H54 (cell line): ENCODE results near the gene SLC6A20.

ENCODE experiments used
- DNase-seq: peaks from one replicate; pipeline ENCODE4 v3.0.0; 2011; ENCODE audit warnings: low spot score, mixed read lengths; ENCODE audit not compliant: insufficient read length
- FAIRE-seq: peaks from 3 replicates; lab custom pipeline; 2011; peaks lifted over from hg19 to GRCh38; lab: Jason Lieb, UNC
- POLR2A ChIP-seq: IDR thresholded peaks from 2 replicates; pipeline ENCODE4 v1.6.1; 2011; ENCODE audit warnings: low read depth, mild to moderate bottlenecking, low read length

Gene SLC6A20, protein sequence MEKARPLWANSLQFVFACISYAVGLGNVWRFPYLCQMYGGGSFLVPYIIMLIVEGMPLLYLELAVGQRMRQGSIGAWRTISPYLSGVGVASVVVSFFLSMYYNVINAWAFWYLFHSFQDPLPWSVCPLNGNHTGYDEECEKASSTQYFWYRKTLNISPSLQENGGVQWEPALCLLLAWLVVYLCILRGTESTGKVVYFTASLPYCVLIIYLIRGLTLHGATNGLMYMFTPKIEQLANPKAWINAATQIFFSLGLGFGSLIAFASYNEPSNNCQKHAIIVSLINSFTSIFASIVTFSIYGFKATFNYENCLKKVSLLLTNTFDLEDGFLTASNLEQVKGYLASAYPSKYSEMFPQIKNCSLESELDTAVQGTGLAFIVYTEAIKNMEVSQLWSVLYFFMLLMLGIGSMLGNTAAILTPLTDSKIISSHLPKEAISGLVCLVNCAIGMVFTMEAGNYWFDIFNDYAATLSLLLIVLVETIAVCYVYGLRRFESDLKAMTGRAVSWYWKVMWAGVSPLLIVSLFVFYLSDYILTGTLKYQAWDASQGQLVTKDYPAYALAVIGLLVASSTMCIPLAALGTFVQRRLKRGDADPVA

GRCh38 chr3:45795882-45796765 lies at the start of gene SLC6A20:
TSS of gene SLC6A20 (minus strand) at chr3:45796536. CDS start at chr3:45796419, 117 bp downstream.
- FAIRE-seq (no peak), DNase-seq (no peak)
- TF ChIP-seq POLR2A: no peak

DNA sequence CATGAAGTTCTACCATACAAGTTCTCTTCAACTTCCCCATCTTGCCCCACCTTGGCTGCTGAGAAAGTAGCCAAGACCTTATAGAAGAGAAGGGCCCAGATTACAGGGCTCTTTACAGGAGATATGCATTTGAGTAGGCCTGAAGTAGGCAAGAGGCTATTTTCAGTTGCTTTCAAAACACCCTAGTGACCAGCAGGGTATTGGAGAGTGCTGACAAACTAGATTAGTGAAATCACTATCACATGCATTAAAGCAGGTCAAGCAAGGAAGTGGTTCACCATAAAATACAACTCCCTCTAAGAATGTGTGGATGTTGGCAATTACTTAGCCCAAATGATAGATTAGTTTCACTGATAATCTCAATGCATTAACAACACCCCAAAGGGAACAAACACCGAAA lies 48.3 kb upstream of the SLC6A20 start:
- DNase-seq: no peak
- FAIRE-seq: no peak
- TF ChIP-seq POLR2A: no peak

DNA sequence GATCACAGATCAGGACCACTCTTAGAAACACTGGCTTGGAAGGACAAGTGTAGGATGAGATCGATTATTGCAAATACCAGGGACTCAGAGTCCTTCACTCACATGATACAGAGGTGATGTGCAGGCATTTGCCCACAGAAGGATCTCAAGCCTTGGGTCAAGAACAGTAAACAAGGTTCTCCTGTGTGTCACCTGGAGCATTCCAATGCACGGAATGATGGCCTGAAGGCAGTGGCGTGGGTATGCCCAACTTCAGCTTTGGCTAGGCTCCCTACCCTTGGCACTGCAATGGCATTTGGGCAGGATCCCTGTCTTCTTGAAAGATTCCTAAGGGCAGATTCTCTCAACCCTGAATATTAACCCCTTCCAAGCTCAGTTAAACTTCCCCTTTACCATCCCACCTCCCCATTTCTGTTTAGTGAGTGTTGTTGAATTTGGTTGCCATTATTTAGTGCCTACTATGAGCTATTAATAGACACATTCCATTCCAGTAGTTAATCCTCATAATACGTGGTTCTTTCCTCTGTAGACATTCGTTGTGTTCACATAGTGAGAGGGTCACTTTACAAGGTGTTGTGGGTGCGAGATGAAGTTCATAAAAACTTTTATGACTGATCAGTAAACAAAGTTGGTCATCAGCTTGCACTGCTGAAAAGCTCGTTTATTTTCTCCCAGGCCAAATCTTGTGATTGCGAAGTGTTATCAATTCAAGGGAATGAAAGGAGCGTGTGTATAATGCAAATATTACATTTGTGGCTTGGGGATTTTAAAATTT lies 46.7 kb upstream of the SLC6A20 start:
- DNase-seq: no peak
- no peak for TF ChIP-seq POLR2A
- no peak for FAIRE-seq

GRCh38 chr3:45841757-45842491 lies 45.6 kb upstream of the SLC6A20 start, which contains the start of gene LZTFL1:
TSS of gene LZTFL1 (minus strand) at chr3:45842119. CDS start at chr3:45841991, 128 bp downstream.
- TF ChIP-seq POLR2A: peak; percentile 68
- peak; percentile 95 for FAIRE-seq

GRCh38 chr3:45841420-45841756 lies 45.1 kb upstream of the SLC6A20 start:
- no peak for FAIRE-seq
- DNase-seq: no peak
- no peak for TF ChIP-seq POLR2A

More at GRCh38 chr3:45841757-45842491, 45.6 kb upstream of the SLC6A20 start, which contains the start of gene LZTFL1:
- DNase-seq: peak; percentile 67

DNA sequence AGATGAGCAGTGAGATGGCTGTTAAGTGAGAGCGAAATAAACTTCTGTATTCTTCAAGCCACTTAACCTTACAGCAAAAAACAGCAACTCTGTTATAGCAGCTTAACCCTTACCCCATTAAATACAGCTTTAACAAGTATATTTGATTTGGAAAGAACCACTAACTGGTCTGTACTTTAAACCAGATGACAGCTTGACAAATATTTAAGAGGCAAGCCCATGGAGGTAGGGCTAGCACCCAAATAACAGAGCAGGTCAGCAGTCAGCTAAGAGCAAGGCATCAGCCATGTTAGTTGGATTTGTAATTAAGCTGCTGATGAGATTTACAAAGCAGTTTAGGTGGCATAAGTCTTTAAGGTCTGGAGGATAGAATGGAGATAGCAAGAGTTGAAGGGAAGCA lies 42.1 kb upstream of the SLC6A20 start:
- TF ChIP-seq POLR2A: no peak
- FAIRE-seq (no peak), DNase-seq (no peak)

DNA sequence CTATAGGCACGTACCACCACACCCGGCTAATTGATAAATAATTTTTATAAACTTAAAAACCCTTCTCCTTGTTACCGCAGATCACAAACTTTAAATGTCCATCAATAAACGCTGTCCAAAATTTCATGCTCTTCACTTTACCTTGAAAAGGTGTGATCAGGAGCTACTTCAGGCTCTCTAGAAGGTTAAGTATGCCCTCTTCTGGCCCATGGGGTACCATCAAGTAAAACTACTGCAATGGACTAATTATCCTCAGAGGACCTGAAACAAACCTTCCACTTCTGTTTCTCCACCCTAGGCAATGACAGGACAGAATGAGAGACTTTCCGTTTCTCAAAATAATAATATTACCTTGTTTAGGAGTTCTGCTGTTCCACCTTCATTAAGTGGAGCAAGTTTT lies 36.4 kb upstream of the SLC6A20 start:
- DNase-seq: no peak
- no peak for TF ChIP-seq POLR2A
- FAIRE-seq: no peak

- FAIRE-seq (no peak), DNase-seq (no peak)
- TF ChIP-seq POLR2A: no peak
Observed at GRCh38 chr3:45830121-45830520, 33.8 kb upstream of the SLC6A20 start.

DNA sequence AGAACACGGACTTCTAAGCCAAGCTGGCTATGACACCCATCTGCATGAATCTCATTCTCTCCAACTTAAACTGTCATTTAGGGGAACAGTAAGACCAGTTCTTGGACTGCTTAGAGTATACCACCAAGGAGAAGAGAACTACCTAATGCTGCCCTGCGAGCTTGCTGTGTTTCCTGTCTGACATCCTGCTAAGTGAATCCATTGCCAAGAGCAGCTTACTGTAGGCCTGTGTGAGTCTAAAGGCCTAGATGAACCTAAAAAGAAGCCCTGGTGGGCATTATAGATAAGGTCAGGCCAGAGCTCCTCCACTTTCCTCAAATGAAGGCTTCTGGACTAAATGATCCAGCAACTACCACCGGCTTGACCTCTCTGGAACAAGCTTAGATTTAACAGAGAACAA lies 30.6 kb upstream of the SLC6A20 start:
- no peak for TF ChIP-seq POLR2A
- FAIRE-seq (no peak), DNase-seq (no peak)

DNA sequence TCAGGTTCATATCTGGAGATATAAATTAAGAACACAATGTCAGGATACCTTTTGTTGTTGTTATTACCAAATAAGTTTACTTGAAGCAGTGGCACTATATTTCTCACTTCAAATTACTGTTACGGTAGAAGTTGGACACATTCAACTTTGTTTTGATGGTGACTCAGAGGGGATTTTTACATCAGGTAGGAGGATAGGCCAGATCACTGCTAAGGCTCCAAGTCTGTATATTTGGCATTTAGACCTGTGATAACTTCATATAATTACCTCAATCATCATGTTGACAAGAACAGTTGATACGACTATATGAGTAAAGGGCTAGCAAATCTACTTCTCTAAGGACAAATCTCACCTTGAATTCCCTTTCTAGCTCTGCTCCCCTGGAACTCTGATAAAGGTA lies 30.0 kb upstream of the SLC6A20 start:
- TF ChIP-seq POLR2A: no peak
- DNase-seq: no peak
- peak; percentile 85 for FAIRE-seq

- TF ChIP-seq POLR2A: no peak
- no peak for DNase-seq
- no peak for FAIRE-seq
Observed at GRCh38 chr3:45821127-45821526, 24.8 kb upstream of the SLC6A20 start.

- DNase-seq: no peak
- no peak for FAIRE-seq
- no peak for TF ChIP-seq POLR2A
Observed at GRCh38 chr3:45819543-45819942, 23.2 kb upstream of the SLC6A20 start.

DNA sequence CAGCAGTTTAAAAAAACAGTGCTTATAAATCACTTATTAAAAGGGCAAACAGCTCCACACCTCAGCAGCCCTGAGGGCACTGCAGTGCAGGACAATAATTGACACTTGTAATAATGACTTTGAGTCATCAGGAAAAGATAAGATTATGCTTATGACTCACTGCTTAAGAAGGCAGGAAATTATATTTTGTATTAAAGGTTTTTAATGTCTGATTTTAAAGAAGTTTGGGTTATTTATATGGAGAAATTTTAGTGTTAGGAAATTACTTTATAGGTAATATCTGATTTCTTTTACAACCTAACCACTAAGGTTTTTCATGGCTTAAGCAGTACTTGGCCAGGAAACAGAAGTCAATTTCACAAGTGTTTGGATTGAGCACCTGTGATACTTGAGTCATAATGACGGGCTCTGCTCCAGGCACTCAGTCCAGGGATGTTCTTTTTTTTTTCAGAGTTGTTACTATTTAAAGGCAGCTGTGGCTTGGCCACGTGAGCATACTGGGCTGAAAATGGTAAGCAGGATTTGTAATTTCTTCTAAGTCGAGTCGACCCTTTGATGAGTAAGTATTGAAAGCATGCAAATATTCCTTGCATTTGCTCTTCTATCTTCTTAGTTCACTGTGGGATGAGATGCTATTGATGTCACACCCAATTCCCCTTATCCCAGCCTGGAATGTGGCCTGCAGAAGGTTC lies 21.6 kb upstream of the SLC6A20 start:
- peak; percentile 45 for DNase-seq

More for the DNA sequence above, 21.6 kb upstream of the SLC6A20 start:
- TF ChIP-seq POLR2A: no peak
- peak; percentile 66 for FAIRE-seq
